GM13977 (cell line): ENCODE results near the gene CTIF.

ENCODE experiments used
- DNase-seq: peaks from one replicate; pipeline ENCODE4 v3.0.0; 2012; ENCODE audit warnings: low spot score
- CTCF ChIP-seq: IDR thresholded peaks from 2 replicates; pipeline ENCODE4 v1.5.1; 2012; ENCODE audit warnings: mild to moderate bottlenecking, control low read depth; ENCODE audit not compliant: insufficient read depth; ENCODE audit errors: extremely low read depth, missing control alignments
- in situ Hi-C: fragments of 300-500 bp; cut with MboI; formaldehyde crosslinking; loops from one replicate; pipeline ENCODE4 v1.12.0; 2022; ENCODE audit warnings: low sequenced_read_pairs, low pct_unique_long_range_greater_than_20kb, mixed read lengths, inconsistent platforms; ENCODE audit not compliant: unreplicated experiment

The CTIF gene

GRCh38 chr18:48577478-48578190 lies 38.8 kb downstream of the CTIF start:
- in situ Hi-C loops, result no loop called here
- DNase-seq, result no peak
- TF ChIP-seq CTCF, result no peak

DNA sequence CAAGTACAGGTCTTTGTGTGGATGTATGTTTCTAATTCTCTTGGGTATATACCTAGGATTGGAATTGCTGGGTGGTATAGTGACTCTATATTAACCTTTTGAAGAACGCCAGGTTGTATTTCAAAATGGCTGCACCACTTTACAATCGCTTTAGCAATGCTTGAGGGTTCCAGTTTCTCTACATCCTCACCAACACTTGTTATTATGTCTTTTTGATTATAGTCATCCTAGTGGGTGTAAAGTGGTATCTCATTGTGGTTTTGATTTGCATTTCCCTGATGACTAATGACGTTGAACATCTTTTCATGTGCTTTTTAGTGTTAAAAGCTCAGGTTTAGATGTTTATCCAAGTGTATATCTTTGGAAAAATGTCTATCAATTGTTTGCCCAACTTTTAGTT lies 39.5 kb downstream of the CTIF start:
- TF ChIP-seq CTCF, result no peak
- no peak for DNase-seq
- in situ Hi-C loops, result no loop called here

DNA sequence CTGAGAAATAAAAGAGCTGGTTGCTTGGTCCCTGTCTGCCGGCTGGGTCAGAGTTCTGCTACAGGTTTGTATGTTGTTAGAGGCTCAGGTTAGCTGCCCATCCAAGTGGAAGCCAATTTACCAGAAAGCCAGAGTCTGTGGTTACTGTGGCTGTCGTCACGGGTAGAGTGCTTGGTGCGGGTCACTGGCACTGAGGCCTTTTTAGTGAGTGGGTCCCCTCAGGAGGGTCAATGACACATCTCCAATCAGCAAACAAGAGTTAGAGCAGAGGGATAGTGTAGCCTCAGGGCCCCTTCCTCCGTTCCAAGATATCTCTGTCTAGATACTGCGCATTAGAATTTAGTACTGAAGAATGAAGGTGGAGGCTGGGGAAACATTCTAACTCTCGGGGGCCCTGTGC lies 41.2 kb downstream of the CTIF start:
- in situ Hi-C loops, result no loop called here
- no peak for TF ChIP-seq CTCF
- DNase-seq, result no peak

DNA sequence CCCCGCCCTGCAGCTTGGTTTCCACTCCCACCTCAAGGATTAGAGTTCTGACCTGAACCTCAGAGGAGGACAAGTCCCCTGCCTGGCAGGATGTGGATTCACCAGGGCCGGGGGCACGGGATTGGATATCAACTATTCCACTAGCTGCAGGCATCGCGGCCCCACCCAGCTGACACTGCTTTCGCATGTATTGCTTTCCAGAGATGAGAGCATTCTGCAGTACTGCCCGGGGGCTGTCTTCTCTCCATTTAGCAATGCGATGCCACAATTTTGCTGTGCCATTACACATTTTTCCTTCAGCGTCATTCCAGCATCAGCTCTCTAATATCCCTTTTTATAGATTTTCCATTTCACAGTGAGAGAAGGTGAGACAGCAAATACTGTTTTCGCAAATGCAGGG lies 42.0 kb downstream of the CTIF start:
- no peak for TF ChIP-seq CTCF
- no peak for DNase-seq
- in situ Hi-C loops, result no loop called here

GRCh38 chr18:48581206-48581605 lies 42.4 kb downstream of the CTIF start:
- no peak for TF ChIP-seq CTCF
- no peak for DNase-seq
- in situ Hi-C loops, result no loop called here

DNA sequence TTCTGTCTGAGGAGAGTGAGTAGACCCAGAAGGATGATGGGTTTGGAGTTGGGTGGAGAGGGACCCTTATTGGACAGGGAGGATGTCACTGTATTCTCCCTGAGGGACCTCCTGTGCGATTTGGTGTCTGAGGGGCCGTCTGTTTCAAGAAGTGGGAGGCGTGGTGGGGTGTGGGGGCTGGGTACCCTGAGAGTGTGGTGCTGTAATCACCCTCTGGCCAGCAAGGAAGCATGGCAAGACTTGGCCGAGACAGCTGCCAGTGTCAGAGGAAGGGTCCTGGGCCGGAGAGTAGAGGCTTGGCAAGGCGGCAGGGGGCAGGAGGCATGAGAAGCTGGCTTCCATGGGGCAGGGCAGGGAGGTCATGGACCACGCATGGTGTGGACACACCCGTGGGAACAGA lies 43.1 kb downstream of the CTIF start:
- no peak for DNase-seq
- in situ Hi-C loops, result no loop called here
- no peak for TF ChIP-seq CTCF
